COLO668 (cell line): ENCODE data around the gene SLC17A6.

Experiments
- DNase-seq: peaks from one replicate; lab custom pipeline; 2025; ENCODE audit not compliant: unreplicated experiment; lab: John Stamatoyannopoulos, UW

The SLC17A6 gene

DNA sequence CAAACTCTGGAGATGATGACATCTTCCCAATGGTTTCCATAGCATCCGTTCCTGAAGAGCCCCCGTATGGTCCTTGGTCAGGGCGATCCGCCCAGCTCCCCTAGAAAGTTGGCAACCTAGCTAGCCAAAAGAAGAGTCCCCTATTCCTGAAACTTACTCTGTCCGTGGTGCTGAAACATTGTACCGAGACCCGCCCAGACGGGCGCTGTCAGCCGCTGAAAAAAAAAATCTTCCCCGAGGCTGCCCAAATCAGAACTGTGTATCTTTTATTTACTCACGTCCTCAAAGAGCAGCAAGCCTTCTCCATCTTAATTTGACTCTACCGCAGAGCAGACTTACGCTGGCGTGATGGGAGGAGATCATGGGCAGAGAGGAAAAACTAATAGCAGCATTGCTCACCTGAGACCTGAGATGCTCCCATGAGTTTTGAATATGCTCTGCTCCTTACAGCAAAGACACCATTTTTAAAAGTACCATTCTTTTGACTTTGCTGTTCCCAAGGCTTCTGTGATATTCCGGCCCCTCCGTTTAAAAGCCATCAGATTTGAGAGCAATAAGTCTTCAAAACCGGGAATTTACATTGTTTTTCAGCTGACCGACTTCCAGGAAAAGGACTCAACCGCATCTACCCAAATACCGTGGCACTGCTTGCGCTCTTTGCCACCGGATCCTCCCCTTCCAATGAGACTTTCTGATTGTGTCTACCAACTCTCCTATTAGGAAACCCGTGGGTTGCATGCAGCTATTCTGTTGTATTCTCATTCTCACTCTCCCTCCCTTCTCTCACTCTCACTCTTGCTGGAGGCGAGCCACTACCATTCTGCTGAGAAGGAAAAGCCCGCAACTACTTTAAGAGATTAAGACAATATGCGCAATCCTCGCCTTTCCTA lies at the start of gene SLC17A6:
Gene SLC17A6, plus strand, starts transcription at position 786 of the 890 bp plus-strand sequence. CDS start 153 bp downstream, outside the sequence.
- DNase-seq: no peak

DNA sequence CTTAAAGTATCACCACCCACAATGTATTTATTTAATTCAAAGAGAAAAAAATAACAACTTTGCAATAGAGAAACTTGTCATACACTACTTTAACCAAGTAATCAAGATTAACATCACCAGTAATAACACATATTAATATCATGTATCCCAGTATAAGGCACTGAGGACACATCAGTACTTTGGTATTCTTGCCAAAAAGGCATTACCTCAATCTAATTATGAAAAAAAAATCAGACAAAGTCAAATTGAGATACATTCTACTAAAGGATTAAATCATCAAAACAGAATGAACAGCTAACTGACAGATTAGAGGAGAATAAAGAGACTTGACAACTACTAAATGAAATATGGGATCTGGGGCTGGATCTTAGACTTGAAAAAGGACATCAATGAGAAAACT lies 35.8 kb upstream of the SLC17A6 start:
- DNase-seq: no peak

DNA sequence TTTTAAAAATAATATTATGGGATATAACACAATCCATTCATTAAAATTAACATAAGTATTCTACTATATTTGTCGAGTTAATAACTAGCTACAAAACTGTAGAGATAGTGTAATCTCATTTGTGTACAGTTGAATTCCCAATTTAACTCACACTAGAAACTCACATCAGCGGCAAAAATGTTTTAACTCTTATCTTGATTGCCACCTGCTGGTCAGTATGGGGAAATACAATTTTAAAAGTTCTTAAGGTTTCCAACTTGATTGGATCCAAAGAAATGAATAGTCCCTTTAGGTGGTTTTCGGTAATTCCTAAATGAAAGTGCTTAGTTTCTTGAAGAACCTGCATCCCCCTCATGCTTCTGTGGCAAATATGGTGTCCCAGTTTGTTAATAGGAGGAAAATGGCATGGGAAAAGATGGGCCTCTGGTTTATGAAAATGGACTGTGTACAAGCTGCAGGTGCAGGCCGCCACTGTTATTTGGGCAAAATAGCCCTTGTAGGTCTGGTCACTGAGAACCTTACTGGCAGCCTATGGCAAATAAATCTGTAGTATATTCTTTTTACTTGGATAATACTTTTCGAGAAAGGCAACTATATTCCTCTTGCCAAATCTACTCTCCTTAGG lies 33.7 kb upstream of the SLC17A6 start:
- no peak for DNase-seq

- DNase-seq: no peak
Measured at GRCh38 chr11:22317656-22318055, 20.5 kb upstream of the SLC17A6 start.

GRCh38 chr11:22331771-22332170 lies 6.4 kb upstream of the SLC17A6 start:
- DNase-seq: no peak

- DNase-seq: no peak
Measured at GRCh38 chr11:22336587-22336986, 1.6 kb upstream of the SLC17A6 start.

DNA sequence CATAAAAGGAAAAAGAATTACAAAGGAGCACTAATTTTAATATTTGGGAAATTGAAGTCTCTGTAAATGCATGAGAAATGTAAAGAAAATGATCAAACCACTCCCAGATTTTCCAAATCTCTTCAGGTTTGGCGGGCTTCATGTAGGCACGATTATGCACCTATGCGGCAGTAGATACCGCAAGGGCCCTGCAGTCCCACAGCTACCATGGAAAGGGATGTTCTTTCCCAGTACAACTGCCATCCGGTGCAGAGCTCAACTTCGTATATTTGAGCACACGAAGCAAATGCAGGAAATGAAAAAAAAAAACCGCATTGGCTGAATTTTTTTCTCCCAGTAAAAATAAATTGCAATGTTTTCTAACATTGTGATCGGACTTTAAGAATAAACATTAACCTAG lies 1.4 kb downstream of the SLC17A6 start:
- no peak for DNase-seq

DNA sequence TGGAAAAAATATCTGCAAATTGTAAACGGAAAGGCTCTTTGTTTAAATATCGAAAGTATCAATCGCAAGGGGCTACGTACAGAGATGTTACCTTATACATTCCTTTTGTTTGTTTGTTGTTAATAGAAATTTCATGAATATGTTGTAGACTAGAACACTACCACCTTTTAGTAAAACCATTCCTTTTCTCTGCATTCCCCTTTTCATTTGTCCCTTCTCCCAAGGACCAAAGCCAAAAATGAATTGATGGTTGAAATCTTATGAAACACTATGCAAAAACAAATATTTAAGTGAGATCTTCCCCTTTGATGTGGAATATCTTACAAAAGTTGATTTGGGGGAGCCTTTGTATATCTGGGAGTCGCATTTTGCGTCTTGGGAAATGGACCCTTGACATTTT lies 2.1 kb downstream of the SLC17A6 start:
- DNase-seq: no peak

GRCh38 chr11:22340701-22341587 lies 2.8 kb downstream of the SLC17A6 start:
- DNase-seq: no peak

GRCh38 chr11:22341588-22341931 lies 3.4 kb downstream of the SLC17A6 start:
- no peak for DNase-seq

DNA sequence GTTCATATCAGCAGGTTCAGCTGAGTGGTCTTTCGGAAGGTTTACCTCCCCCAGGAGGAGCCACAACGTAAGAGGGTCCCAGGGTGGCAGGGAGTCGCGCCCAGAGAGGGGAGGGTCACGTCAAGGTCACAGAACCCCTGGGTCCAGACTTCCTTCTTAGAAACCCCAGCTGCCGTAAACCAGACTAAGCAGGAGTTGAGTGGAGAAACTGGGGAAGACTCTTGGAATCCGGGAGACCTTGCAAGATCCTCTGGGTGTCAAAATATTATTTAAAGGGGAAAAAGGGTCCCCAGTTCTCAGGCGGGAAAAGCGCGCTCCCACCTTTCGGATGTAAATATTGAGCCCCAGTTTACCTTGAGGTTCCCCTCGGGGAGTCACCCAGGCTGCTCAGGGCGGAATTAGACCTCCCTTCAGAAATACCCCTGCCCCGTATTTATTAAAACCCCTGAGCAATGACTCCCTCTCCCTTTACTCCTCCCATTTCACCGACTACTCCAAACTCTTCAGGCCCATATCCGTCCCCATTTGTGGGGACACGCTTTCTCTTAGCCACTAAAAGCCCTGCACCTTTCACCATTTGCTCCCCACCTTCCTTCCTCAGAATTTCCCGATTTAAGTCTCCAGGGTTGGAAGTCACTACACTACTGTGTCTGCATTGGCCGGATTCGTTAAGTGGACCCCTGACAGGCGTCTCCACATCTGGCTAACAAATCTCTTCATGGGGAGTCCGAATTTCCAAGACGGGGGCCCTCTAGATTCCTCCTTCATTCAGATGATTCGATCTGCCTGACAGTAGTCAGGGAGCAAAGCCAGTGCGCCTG lies 4.2 kb downstream of the SLC17A6 start:
- DNase-seq: no peak

- no peak for DNase-seq
Measured at GRCh38 chr11:22343032-22343324, 4.8 kb downstream of the SLC17A6 start.

DNA sequence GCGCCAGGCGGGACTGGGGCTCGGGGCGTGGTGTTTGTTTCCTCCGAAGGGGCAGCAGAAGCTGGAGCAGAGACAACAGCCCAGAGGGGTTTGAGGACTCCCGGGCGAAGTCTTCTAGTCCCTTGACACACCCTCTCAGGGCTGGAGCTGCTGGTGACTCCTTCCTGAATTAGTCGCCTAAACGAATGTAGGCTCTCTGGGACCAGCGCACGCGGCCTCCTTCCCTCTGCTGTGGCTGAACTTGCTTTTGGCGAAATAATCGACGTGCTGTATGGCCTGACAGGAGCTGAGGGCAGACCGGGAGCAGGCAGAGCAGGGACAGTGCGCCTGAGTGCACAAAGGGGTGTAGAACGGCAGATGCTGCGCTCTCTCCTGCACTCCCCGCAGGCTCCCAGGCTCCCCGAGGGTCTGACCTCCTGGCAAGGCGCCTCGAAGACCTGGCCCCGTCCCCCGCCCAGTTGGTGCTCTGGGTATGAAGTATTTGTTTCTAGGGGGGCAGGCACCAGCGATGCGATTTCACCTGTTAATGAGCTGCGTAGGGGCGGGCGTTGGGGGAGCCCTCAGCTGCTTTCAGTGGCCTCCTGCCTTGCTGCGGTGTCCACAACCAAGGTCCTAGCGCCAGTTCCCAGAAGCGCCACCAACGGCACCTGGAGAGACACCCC lies 5.3 kb downstream of the SLC17A6 start:
- peak; percentile 19 for DNase-seq

DNA sequence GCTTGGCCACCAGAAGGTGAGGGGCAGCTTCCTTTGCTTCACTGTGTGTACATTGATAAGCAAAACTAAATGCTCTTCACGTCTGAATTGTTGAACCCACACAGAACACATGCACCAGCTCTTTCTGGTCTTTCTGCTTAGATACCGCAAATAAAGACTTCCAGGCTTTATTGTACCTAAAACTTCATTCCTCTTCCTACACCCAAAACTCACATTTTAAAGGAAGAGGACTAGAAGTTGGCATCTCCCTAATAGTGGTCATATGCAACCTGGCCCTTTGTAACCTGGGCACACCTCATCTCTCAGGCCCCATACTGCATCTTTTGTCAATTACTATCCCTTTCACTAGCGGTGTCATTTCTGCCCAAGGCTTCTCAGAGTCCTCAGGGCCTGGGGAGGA lies 5.9 kb downstream of the SLC17A6 start:
- DNase-seq: no peak

DNA sequence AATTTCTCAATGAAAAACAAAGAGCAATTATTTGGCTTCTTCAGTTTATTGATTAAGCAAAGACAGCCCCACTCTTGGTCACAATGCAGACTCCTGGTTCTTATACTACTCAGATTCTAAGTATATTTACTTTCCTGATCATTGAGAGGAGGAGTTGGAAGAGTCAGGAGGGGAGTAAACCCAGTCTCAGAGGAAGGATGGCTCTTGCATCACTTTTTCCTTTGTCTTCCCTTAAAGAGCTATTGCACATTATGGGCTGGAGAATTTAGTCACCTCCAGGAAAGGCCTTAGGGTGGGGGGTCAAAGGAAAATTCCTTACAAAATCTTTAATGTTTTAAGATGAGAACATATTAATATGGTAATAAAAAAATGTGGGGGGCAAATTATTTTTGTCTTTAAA lies 8.1 kb downstream of the SLC17A6 start:
- DNase-seq: no peak

DNA sequence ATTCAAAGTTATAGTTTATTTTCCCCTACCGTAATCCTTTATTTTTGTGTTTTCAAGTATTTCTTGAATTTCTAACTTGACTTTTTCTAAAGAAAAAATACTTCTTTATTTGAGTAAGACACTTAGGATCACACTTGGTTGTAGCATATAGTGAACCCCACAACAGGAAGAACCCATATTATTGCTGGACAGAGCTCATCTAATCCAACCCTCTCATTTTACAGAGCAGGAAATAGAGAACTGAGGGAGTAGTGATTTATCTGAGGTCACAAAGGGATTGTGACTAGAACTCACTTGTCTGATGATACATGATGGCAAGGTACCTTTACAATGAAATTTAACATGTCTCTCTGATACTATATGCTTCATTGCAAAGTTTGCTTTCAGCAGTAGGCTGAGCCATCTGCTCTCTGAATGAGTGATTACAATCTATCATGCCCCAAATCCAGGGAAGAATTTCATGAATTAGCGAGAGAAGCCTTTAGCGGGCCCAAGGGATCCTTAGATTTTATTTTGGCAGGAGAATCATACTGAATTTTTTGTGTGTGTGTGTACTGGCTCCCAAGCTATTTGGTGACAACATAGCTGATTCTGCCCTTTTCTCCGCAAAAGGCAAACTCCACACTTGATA lies 9.8 kb downstream of the SLC17A6 start:
- DNase-seq: no peak

DNA sequence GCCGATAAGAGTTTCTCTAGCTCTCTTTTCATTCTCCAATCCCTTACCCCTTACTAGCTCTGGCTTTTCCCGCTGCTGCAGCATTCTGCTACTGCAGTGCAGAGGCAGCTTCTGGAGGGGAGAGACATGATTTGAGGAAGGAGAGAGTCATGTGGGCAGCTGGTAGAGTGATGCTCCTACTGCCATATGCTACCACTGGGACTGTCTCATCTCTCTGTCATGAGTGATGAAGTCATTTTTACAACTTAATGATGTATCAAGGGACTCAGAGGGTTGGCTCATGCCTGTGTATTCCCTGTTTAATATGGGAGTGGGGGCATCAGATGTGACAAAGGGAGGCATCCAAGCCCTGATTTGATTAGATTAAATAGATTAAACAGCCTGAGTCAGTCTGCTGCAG lies 11.3 kb downstream of the SLC17A6 start:
- no peak for DNase-seq

DNA sequence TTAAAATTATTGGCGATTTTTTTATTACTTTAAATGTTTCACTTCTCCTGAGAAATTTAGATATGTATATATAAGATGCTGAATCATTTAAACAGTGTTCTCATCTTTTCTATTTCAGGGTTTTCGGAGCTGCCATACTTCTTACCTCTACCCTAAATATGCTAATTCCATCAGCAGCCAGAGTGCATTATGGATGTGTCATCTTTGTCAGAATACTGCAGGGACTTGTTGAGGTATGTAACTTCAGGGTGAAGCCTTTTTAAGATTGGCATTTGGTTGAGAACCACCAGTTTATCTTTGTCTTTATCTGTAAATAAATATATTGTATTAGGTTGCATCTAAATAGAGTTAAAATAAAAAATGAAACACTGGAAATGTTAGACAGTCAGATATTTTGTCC lies 21.1 kb downstream of the SLC17A6 start:
- no peak for DNase-seq

DNA sequence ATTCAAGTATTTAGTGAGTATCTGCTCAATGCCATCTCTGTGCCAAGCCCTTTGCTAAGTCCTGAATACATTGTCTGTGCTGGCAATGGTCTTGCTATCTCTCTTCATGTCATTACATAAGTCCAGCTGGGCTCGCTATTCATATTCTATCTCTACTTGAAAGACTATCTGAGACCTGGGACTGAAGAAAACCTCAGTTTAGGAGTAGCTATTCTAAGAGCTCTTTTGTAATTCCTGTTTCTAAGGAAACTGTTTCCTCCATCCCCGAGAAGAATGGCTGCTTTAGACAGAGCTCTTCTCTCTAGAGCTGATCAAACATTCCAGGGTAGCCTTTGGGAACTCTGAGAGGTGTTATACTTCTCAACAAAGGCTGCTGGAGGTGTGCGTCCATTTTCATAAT lies 33.0 kb downstream of the SLC17A6 start:
- no peak for DNase-seq

DNA sequence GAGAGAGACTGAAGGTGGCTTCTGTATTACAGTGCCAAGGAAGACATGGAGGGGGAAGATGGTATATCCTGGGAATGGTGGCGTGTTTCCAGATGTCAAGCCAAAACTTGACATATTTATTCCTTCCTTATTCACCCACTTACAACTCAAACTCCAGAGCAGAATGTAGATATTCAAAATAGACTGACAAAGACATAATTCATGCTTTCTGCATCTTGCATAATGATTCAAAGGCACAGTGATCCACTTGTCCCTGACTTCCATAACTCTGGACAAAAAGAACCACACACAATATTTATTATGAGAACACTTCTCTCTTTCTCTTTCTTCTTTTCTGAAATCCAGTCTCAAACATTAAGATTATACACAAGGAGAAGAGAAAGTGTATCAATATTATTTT lies 48.9 kb downstream of the SLC17A6 start:
- DNase-seq: no peak
